Activated CD8-positive, alpha-beta memory T cell treated with anti-CD3 and anti-CD28 coated beads, Interleukin-2, amount 50 U/mL, for 4 hours (primary cell): ENCODE measurements around the gene RSPH6A.

Experiments
- DNase-seq: peaks from one replicate; pipeline ENCODE4 v3.0.0-alpha.2; 2020

Gene RSPH6A

GRCh38 chr19:45824531-45825262 lies 9.6 kb upstream of the RSPH6A start:
- no peak for DNase-seq

- DNase-seq = no peak
These were observed 8.9 kb upstream of the RSPH6A start for GRCh38 chr19:45824041-45824471.

- no peak for DNase-seq
These were observed 8.1 kb upstream of the RSPH6A start for GRCh38 chr19:45823182-45823581.

GRCh38 chr19:45822716-45823115 lies 7.6 kb upstream of the RSPH6A start:
- no peak for DNase-seq

GRCh38 chr19:45821570-45821969 lies 6.5 kb upstream of the RSPH6A start:
- no peak for DNase-seq

GRCh38 chr19:45821103-45821521 lies 6.0 kb upstream of the RSPH6A start:
- no peak for DNase-seq

GRCh38 chr19:45820413-45821102 lies 5.5 kb upstream of the RSPH6A start:
- no peak for DNase-seq

- no peak for DNase-seq
These were observed 4.7 kb upstream of the RSPH6A start for GRCh38 chr19:45819769-45820168.

- DNase-seq = no peak
These were observed 2.7 kb upstream of the RSPH6A start for GRCh38 chr19:45817725-45818301.

- peak; percentile 98 for DNase-seq
These were observed 2.1 kb upstream of the RSPH6A start for GRCh38 chr19:45817010-45817724.

GRCh38 chr19:45816236-45817009 lies 1.3 kb upstream of the RSPH6A start:
- no peak for DNase-seq

- no peak for DNase-seq
These were observed 541 bp upstream of the RSPH6A start for GRCh38 chr19:45815481-45816216.

GRCh38 chr19:45814166-45814780 lies 835 bp downstream of the RSPH6A start:
- DNase-seq = no peak

GRCh38 chr19:45812297-45812696 lies 2.8 kb downstream of the RSPH6A start:
- no peak for DNase-seq

GRCh38 chr19:45809643-45810159 lies 5.4 kb downstream of the RSPH6A start:
- DNase-seq = no peak

- DNase-seq = no peak
These were observed 9.4 kb downstream of the RSPH6A start for GRCh38 chr19:45805719-45806118.

GRCh38 chr19:45804959-45805230 lies 10.2 kb downstream of the RSPH6A start:
- no peak for DNase-seq

GRCh38 chr19:45804140-45804958 lies 10.8 kb downstream of the RSPH6A start:
- DNase-seq = no peak

GRCh38 chr19:45801603-45802175 lies 13.4 kb downstream of the RSPH6A start:
- DNase-seq = no peak

GRCh38 chr19:45800070-45800553 lies 15.0 kb downstream of the RSPH6A start:
- DNase-seq = no peak
